H9 (cell line): ENCODE data around the gene GAK. TPM values are rescaled to one million over a fixed set of nuclear protein-coding genes. Genes with fewer than 3 reads are reported as not detected.

Experiments used
- DNase-seq: peaks from one replicate; pipeline ENCODE4 v3.0.0-alpha.2; 2017
- H2AFZ ChIP-seq: one replicate; pipeline ENCODE4 v1.6.1; 2013; ENCODE audit warnings: mild to moderate bottlenecking, low read length, control low read depth, moderate library complexity
- H2AK5ac ChIP-seq: 2 replicates; pipeline ENCODE4 v1.6.1; 2013; ENCODE audit warnings: low read length, control low read depth, mixed read lengths; ENCODE audit not compliant: insufficient read length
- H2BK120ac ChIP-seq: one replicate; pipeline ENCODE4 v1.6.1; 2013; ENCODE audit warnings: low read depth, mild to moderate bottlenecking, low read length, control low read depth, inconsistent platforms; ENCODE audit not compliant: poor library complexity, severe bottlenecking
- H2BK12ac ChIP-seq: 2 replicates; pipeline ENCODE4 v1.6.1; 2013; ENCODE audit warnings: low read length, control low read depth, mixed read lengths, low read depth; ENCODE audit not compliant: insufficient read length
- H2BK15ac ChIP-seq: 2 replicates; pipeline ENCODE4 v1.6.1; 2013; ENCODE audit warnings: low read depth, low read length, control low read depth
- H2BK20ac ChIP-seq: one replicate; pipeline ENCODE4 v1.6.1; 2013; ENCODE audit warnings: low read depth, mild to moderate bottlenecking, low read length, control low read depth, inconsistent platforms; ENCODE audit not compliant: poor library complexity, severe bottlenecking
- H2BK5ac ChIP-seq: 2 replicates; pipeline ENCODE4 v1.6.1; 2013; ENCODE audit warnings: low read length, control low read depth, mixed read lengths; ENCODE audit not compliant: insufficient read length
- H3K14ac ChIP-seq: 2 replicates; pipeline ENCODE4 v1.6.1; 2013; ENCODE audit warnings: low read length, control low read depth; ENCODE audit not compliant: insufficient read depth
- H3K18ac ChIP-seq: 2 replicates; pipeline ENCODE4 v1.6.1; 2013; ENCODE audit warnings: low read depth, mild to moderate bottlenecking, mixed read lengths, low read length, control low read depth; ENCODE audit not compliant: insufficient read length
- H3K23ac ChIP-seq: 2 replicates; pipeline ENCODE4 v1.6.1; 2013; ENCODE audit warnings: low read length, control low read depth, mixed read lengths, low read depth; ENCODE audit not compliant: insufficient read length
- H3K23me2 ChIP-seq: 2 replicates; pipeline ENCODE4 v1.6.1; 2013; ENCODE audit warnings: low read depth, mild to moderate bottlenecking, mixed read lengths, low read length, control low read depth; ENCODE audit not compliant: insufficient read length, poor library complexity, severe bottlenecking
- H3K27ac ChIP-seq: 2 replicates; pipeline ENCODE4 v1.5.1; 2013; ENCODE audit warnings: low read length, control low read depth, mixed read lengths, low read depth; ENCODE audit not compliant: insufficient read length
- H3K27me3 ChIP-seq: 2 replicates; pipeline ENCODE4 v1.6.1; 2013; ENCODE audit warnings: low read length, control low read depth, inconsistent platforms; ENCODE audit not compliant: insufficient read depth
- H3K4ac ChIP-seq: 2 replicates; pipeline ENCODE4 v1.6.1; 2013; ENCODE audit warnings: low read depth, mild to moderate bottlenecking, control low read depth, inconsistent platforms, low read length, moderate library complexity
- H3K4me1 ChIP-seq: 2 replicates; pipeline ENCODE4 v1.6.1; 2013; ENCODE audit warnings: low read length, control low read depth, inconsistent platforms; ENCODE audit not compliant: insufficient read depth
- H3K4me2 ChIP-seq: 2 replicates; pipeline ENCODE4 v1.6.1; 2013; ENCODE audit warnings: low read length, control low read depth, mixed read lengths; ENCODE audit not compliant: insufficient read length, insufficient read depth
- H3K56ac ChIP-seq: 2 replicates; pipeline ENCODE4 v1.6.1; 2013; ENCODE audit warnings: low read depth, mild to moderate bottlenecking, mixed read lengths, low read length, control low read depth; ENCODE audit not compliant: insufficient read length
- H3K79me1 ChIP-seq: 2 replicates; pipeline ENCODE4 v1.6.1; 2013; ENCODE audit warnings: low read depth, mild to moderate bottlenecking, moderate library complexity, low read length, control low read depth, inconsistent platforms; ENCODE audit not compliant: insufficient read depth, poor library complexity, severe bottlenecking
- H3K79me2 ChIP-seq: 2 replicates; pipeline ENCODE4 v1.6.1; 2013; ENCODE audit warnings: low read length, control low read depth, inconsistent platforms; ENCODE audit not compliant: insufficient read depth
- H3K9ac ChIP-seq: 2 replicates; pipeline ENCODE4 v1.6.1; 2013; ENCODE audit warnings: low read length, control low read depth, mixed read lengths; ENCODE audit not compliant: insufficient read length; ENCODE audit errors: extremely low read depth
- H3K9me3 ChIP-seq: one replicate; pipeline ENCODE4 v1.6.1; 2013; ENCODE audit warnings: low read depth, low read length, inconsistent platforms; ENCODE audit not compliant: control insufficient read depth
- H3T11ph ChIP-seq: one replicate; pipeline ENCODE4 v1.6.1; 2013; ENCODE audit warnings: mild to moderate bottlenecking, low read length, control low read depth, inconsistent platforms
- H4K20me1 ChIP-seq: one replicate; pipeline ENCODE4 v1.6.1; 2013; ENCODE audit not compliant: control insufficient read depth, insufficient read length, insufficient read depth
- H4K5ac ChIP-seq: 2 replicates; pipeline ENCODE4 v1.6.1; 2013; ENCODE audit warnings: low read depth, mild to moderate bottlenecking, mixed read lengths, low read length, control low read depth; ENCODE audit not compliant: insufficient read length
- H4K8ac ChIP-seq: replicated peaks from 2 replicates; pipeline ENCODE4 v1.6.1; 2013; ENCODE audit warnings: low read length, control low read depth, mixed read lengths, low read depth; ENCODE audit not compliant: insufficient read length
- H4K91ac ChIP-seq: 2 replicates; pipeline ENCODE4 v1.6.1; 2013; ENCODE audit warnings: low read depth, mild to moderate bottlenecking, moderate library complexity, mixed read lengths, low read length, control low read depth; ENCODE audit not compliant: insufficient read length
- H3K27ac Mint-ChIP-seq, 3 experiments: 2 replicates in 2 of 3; 3 replicates in 1 of 3; pipeline ENCODE4 v1.8.0; 2020 to 2021; ENCODE audit warnings: mixed read lengths in 3 of 3, mild to moderate bottlenecking in 1 of 3, moderate library complexity in 1 of 3
- H3K27me3 Mint-ChIP-seq: 2 replicates; pipeline ENCODE4 v1.8.0; 2021; ENCODE audit warnings: low read depth, mild to moderate bottlenecking, moderate library complexity, mixed read lengths
- H3K36me3 Mint-ChIP-seq, 3 experiments: 2 replicates in 2 of 3; 3 replicates in 1 of 3; pipeline ENCODE4 v1.8.0; 2020 to 2021; ENCODE audit warnings: low read depth in 3 of 3, mixed read lengths in 3 of 3; ENCODE audit not compliant: insufficient read depth in 1 of 3
- H3K4me1 Mint-ChIP-seq, 2 experiments: 2 replicates each; pipeline ENCODE4 v1.8.0; 2020; ENCODE audit warnings: mixed read lengths in 2 of 2
- H3K4me3 Mint-ChIP-seq, 2 experiments: 2 replicates in 1 of 2; 3 replicates in 1 of 2; pipeline ENCODE4 v1.8.0; 2020 to 2021; ENCODE audit warnings: mild to moderate bottlenecking in 2 of 2, mixed read lengths in 2 of 2, moderate library complexity in 1 of 2
- H3K9me3 Mint-ChIP-seq, 2 experiments: 2 replicates in 1 of 2; 3 replicates in 1 of 2; pipeline ENCODE4 v1.8.0; 2020; ENCODE audit warnings: mild to moderate bottlenecking in 2 of 2, mixed read lengths in 2 of 2, moderate library complexity in 1 of 2
- WGBS: extraction: QIAGEN DNeasy Blood & Tissue Kit; methylation state at CpG from one replicate; pipeline ENCODE4 v1.1.7; 2013; ENCODE audit warnings: missing lambda C conversion rate, low lambda C conversion rate, mixed read lengths; ENCODE audit not compliant: insufficient read length; ENCODE audit errors: extremely low coverage; 5-methylcytosine and 5-hydroxymethylcytosine counted together
- total RNA-seq: library from RNA; stranded (reverse); gene quantifications from 2 replicates; pipeline ENCODE4 v1.2.1, GENCODE V29; 2021
- TF ChIP-seq, protein P1 (sequence below): fragments of 200-600 bp; sonication (generic); conservative IDR thresholded peaks from 3 replicates; pipeline ENCODE4 v1.8.0; 2021; ENCODE audit warnings: antibody characterized with exemption, mild to moderate bottlenecking

Gene GAK
- total RNA-seq, 1 experiment from 2014 or later: 80.7 TPM

DNA sequence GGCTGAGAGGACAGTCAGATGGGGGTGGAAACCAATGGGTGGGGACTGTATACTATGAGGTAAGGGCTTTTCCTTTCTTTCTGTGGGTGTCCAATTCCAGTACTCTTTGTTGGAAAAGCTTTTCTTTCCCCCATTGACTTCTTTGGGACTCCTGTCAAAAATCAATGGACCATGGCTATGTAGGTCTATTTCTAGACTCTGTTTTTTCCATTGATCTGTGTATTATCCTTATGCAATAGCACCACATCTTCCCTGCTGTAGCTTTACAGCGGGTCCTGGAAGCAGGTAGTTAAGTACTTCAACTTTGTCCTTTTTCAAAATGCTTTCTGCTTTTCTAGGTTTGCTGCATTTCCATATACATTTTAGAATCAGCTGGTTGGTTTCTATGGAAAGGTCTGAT lies 94.3 kb downstream of the GAK start:
- H4K8ac ChIP-seq: no peak overlapping the region
- H3K18ac ChIP-seq: no peak overlapping the region
- H3K79me2 ChIP-seq: no peaks in the 10 kb centered on the region
- no peak overlapping the region for H2BK12ac ChIP-seq
- no peak overlapping the region for H4K91ac ChIP-seq
- H3K9me3 ChIP-seq: no peaks in the 10 kb centered on the region
- no peak overlapping the region for H2BK20ac ChIP-seq
- no peak overlapping the region for H3K14ac ChIP-seq
- H3K23me2 ChIP-seq: no peaks in the 10 kb centered on the region
- no CpG with 5 or more reads among the region's 1 CpG for WGBS
- H3K4me1 ChIP-seq: no peaks in the 10 kb centered on the region
- H3K4me1 Mint-ChIP-seq: no peaks in the 10 kb centered on the region
- no peak overlapping the region for H2AK5ac ChIP-seq
- no peak overlapping the region for H3K4me3 Mint-ChIP-seq
- H3K4ac ChIP-seq: no peak overlapping the region
- H3K4me2 ChIP-seq: no peak overlapping the region
- TF ChIP-seq, protein P1, sequence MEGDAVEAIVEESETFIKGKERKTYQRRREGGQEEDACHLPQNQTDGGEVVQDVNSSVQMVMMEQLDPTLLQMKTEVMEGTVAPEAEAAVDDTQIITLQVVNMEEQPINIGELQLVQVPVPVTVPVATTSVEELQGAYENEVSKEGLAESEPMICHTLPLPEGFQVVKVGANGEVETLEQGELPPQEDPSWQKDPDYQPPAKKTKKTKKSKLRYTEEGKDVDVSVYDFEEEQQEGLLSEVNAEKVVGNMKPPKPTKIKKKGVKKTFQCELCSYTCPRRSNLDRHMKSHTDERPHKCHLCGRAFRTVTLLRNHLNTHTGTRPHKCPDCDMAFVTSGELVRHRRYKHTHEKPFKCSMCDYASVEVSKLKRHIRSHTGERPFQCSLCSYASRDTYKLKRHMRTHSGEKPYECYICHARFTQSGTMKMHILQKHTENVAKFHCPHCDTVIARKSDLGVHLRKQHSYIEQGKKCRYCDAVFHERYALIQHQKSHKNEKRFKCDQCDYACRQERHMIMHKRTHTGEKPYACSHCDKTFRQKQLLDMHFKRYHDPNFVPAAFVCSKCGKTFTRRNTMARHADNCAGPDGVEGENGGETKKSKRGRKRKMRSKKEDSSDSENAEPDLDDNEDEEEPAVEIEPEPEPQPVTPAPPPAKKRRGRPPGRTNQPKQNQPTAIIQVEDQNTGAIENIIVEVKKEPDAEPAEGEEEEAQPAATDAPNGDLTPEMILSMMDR: no peak
- no peak overlapping the region for H3K9ac ChIP-seq
- H4K20me1 ChIP-seq: no peaks in the 10 kb centered on the region
- H3K27ac ChIP-seq: no peak overlapping the region
- H2BK15ac ChIP-seq: no peak overlapping the region
- no peak overlapping the region for H3K23ac ChIP-seq
- no peaks in the 10 kb centered on the region for H3K27me3 ChIP-seq
- H4K5ac ChIP-seq: no peak overlapping the region
- H2BK120ac ChIP-seq: no peak overlapping the region
- H3T11ph ChIP-seq: no peak overlapping the region
- no peak overlapping the region for H3K27ac Mint-ChIP-seq
- H2BK5ac ChIP-seq: no peak overlapping the region
- H3K27me3 Mint-ChIP-seq: peaks cover 20% of the 10 kb centered on the region
- H3K56ac ChIP-seq: no peak overlapping the region
- H3K9me3 Mint-ChIP-seq: peaks cover 19 to 20% of the 10 kb centered on the region in 2 experiments; a peak in 4 of 5 replicates
- H2AFZ ChIP-seq: no peak overlapping the region
- DNase-seq: no peak
- H3K36me3 Mint-ChIP-seq: peaks cover 2 to 8% (median 6%) of the 10 kb centered on the region in 3 experiments; a peak in 5 of 7 replicates
- no peaks in the 10 kb centered on the region for H3K79me1 ChIP-seq
